Measurements from ENCODE around the gene MEPCE.
A peak's percentile ranks its signal among the peaks of the same experiment; 100 is the strongest.

MEPCE gene

GRCh38 chr7:100406767-100407166 lies 22.9 kb upstream of the MEPCE start:
- DNase-seq (ENCODE audit: low read depth), result peak; percentile 32
- TF ChIP-seq CTCF (IDR thresholded peaks at IDR 0.05; ENCODE audit: control insufficient read depth, insufficient read depth, low read depth, low read length, missing control alignments), result no peak
- no peak overlapping the region for H3K4me3 ChIP-seq (ENCODE audit: control insufficient read depth, low read depth, low read length)

DNA sequence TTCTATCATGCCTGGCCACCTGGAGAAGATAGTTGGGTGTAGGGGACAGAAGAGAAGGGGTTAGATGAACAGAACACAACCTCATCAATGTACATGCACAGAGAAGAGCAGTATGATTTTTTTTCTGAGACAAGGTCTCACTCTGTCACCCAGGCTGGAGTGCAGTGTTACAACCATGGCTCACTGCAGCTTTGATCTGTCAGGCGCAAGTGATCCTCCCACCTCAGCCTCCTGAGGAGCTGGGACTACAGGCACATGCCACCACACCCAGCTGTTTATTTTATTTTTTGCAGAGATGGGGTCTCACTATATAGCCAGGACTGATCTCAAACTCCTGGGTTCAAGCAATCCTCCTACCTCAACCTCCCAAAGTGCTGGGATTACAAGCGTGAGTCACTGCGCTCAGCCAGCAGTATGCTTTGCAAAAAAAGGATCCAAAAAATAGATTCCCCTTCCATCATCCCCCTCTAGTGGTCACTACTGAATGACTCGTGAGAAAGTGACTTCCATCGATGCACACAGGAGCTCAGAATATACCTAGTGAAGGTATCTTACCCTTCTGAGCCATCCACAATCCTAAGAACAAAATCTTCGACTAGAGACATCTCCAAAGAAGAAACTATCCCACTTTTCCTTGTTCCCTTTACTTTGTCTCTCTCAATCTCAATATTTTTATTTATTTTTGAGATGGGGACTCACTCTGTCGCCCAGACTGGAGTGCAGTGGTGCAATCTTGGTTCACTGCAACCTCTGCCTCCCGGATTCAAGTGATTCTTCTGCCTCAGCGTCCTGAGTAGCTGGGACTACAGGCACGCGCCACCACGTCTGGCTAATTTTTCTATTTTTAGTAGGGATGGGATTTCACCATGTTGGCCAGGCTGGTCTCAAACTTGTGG lies 22.1 kb upstream of the MEPCE start:
- DNase-seq (ENCODE audit: low read depth), result peak; percentile 52
- TF ChIP-seq CTCF (IDR thresholded peaks at IDR 0.05; ENCODE audit: control insufficient read depth, insufficient read depth, low read depth, low read length, missing control alignments), result peak; percentile 73
- no peak overlapping the region for H3K4me3 ChIP-seq (ENCODE audit: control insufficient read depth, low read depth, low read length)

DNA sequence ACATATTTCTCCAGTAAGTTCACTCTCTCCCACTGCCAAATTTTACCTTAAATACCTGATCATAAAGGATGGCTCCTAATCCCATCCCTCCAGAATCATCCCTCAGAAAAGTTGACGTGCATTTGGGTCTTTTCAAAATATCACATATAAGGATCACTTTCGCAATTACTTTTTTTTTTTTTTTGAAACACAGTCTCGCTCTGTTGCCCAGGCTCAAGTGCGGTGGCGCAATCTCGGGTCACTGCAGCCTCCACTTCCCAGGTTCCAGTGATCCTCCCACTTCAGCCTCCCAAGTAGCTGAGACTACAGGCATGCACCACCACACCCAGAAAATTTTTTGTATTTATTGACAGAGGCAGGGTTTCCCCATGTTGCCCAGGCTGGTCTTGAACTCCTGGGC lies 18.5 kb upstream of the MEPCE start:
- no peak overlapping the region for H3K4me3 ChIP-seq (ENCODE audit: control insufficient read depth, low read depth, low read length)
- no peak for TF ChIP-seq CTCF (IDR thresholded peaks at IDR 0.05; ENCODE audit: control insufficient read depth, insufficient read depth, low read depth, low read length, missing control alignments)
- no peak for DNase-seq (ENCODE audit: low read depth)

GRCh38 chr7:100413346-100413745 lies 16.3 kb upstream of the MEPCE start:
- DNase-seq (ENCODE audit: low read depth), result no peak
- no peak overlapping the region for H3K4me3 ChIP-seq (ENCODE audit: control insufficient read depth, low read depth, low read length)
- no peak for TF ChIP-seq CTCF (IDR thresholded peaks at IDR 0.05; ENCODE audit: control insufficient read depth, insufficient read depth, low read depth, low read length, missing control alignments)

GRCh38 chr7:100413889-100414288 lies 15.7 kb upstream of the MEPCE start:
- TF ChIP-seq CTCF (IDR thresholded peaks at IDR 0.05; ENCODE audit: control insufficient read depth, insufficient read depth, low read depth, low read length, missing control alignments), result no peak
- no peak for DNase-seq (ENCODE audit: low read depth)

DNA sequence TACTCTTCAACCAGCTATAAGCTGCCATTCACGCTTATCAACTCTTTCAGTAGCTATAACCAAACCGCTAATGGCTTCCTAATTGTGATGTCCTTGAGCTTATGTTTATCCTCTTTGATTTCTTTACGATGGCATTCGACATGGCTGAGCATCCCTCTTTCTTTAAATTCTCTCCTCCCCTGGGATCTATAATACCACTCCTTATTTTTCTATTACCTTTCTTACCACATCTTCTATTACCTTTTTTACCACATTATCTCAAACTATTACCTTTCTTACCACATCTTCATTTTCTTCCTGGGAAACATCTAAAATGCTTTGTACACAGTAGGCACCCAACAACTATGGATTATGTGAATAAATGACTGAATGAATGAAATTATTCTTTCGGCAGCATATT lies 14.2 kb upstream of the MEPCE start:
- no peak overlapping the region for H3K4me3 ChIP-seq (ENCODE audit: control insufficient read depth, low read depth, low read length)
- DNase-seq (ENCODE audit: low read depth), result no peak
- TF ChIP-seq CTCF (IDR thresholded peaks at IDR 0.05; ENCODE audit: control insufficient read depth, insufficient read depth, low read depth, low read length, missing control alignments), result no peak

More at GRCh38 chr7:100413889-100414288, 15.7 kb upstream of the MEPCE start:
- H3K4me3 ChIP-seq (ENCODE audit: control insufficient read depth, low read depth, low read length), result no peak overlapping the region

Data from AG09309 (cell line).